ENCODE results near the gene C9orf40.

The C9orf40 gene

DNA sequence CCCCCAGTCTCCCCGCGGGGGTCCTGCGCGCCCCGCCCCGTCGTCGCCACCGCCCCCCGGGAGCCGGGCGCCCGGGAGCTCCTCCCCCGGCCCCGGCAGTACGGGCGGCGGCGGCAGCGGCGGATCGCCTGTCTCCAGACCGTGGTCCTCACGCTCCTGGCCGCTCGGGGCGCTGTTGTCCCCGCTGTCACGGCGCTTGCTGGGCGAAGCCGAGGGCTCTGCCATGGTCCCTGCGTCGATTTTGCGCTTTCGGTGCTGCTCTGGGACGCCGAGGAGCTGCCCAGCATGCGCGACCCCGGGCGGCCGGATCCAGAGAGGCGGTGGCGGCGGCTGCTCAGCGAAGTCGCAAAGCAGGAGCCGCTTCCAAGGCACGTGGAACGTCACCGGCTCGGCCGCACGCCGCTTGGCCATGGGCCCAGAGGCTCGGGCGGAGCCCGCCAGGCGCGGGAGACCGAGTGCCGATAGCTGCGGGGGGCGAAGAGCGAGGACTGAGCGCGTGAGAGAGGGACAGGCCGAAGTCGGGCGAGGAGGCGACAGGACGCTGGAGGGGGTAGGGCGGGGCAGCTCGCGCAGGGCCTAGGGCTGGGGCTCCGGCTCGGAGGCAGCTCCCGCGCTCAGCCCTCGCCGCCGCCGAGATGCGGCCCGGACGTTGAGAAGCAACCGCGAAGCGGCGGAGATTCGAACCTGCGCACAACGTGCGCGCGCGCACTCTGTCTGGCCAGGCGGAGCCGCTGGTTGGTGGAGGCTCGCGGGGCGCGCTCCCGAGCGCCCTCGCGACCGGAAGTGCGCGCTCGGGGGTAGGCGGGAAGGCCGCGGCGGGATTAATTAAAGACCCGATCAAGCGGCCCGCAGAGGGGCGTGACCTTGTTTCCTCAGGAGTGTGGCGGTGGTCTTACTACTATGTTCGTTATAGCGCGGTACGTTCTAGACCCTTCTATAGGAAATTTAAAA lies at the start of gene C9orf40:
Gene C9orf40 (minus strand): TSS at position 712 of the 951 bp plus-strand sequence. CDS start 301 bp downstream, at position 411.
- peak; percentile 78 to 91 for DNase-seq (ENCODE audit: low read depth in 1 of 2, low spot score in 1 of 2)

GRCh38 chr9:75001719-75002421 lies 49.2 kb upstream of the C9orf40 start:
- DNase-seq (ENCODE audit: low read depth in 1 of 2, low spot score in 1 of 2): no peak

DNA sequence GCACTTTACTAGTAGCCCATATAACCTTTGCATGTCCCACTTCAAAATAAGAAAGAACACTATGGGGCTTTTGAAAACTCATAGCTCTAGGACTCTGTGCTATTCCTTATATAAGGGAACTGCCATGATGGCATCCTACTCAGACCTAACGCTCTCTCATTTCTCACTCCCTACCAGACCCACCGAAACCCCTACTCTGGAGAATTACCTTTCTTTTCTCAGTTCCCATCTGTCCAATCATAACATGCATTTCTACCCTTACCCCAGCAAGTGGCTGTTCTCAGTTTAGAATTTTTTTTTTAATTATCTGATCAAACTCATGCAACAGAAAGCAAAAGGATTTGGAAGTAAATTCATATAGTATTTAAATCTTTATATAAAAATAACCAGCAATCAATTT lies 48.1 kb upstream of the C9orf40 start:
- DNase-seq (ENCODE audit: low read depth in 1 of 2, low spot score in 1 of 2): no peak

DNA sequence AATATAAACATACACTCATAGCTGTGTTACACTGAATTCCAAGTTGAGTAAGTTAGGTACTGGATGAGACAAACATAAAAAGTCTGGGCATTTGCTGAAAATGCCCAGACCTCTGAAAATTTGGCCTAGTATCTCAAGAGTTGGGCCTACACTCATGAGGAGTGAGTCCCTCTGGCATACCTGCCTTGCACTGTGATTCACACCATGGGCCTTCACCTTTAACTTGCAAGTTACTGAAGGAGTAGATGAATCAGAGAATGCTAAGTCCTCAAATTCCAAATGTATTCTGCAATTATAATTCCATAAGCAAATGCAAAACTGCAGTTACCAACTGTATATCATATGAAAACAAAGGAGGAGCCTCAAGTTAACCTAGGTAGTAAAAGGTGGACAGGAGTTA lies 32.3 kb upstream of the C9orf40 start:
- no peak for DNase-seq (ENCODE audit: low read depth in 1 of 2, low spot score in 1 of 2)

DNA sequence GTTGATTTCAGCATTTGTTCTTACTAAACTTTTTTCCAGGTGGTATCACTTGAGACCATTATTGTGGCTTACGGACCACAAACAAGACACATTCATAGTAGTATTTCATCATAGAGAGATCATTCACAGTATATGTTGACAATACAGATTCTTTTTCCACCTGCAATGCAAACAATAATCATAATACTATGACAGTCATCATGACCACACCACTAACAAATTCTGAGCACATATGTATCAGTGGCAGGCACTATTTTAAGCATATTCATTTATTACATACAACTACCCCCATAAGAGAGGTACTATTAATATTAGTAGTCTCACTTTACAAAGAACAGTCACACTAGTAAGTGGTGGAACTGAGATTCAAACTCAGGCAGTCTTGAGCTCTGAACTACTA lies 31.0 kb upstream of the C9orf40 start:
- DNase-seq (ENCODE audit: low read depth in 1 of 2, low spot score in 1 of 2): no peak

DNA sequence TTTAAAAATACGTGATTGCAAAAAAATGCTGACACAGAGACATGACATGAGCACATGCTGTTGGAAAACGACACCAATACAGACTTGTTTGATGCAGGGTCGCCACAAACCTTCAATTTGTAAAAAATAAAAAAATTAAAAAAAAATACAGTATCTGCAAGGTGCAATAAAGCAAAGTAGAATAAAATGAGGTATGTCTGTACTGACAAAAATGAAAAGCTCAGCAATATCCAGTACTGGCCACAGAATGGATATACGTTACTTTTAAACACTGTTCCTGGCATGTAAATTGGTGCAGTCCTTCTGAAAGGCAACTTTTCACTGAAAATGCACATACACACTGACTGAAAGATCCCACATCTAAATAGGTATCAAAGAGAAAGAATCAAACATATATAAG lies 27.1 kb upstream of the C9orf40 start:
- DNase-seq (ENCODE audit: low read depth in 1 of 2, low spot score in 1 of 2): no peak

DNA sequence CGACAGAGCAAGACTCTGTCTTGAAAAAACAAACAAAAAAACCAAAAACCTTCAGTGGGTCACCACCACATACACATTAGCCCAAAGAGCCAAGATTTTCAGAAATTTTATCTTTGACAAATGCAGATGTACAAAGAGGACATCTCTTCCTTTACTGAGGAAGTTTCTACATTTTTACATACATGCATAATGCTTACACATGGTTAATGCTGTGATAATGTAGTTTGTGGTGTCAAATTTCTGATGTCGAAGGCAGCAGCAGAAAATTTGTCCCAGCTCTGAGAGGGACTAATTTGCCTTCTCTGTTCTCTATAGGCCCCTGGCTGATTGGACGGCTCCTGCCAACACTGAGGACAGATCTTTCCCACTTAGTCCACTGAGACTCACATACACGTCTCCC lies 24.6 kb upstream of the C9orf40 start:
- no peak for DNase-seq (ENCODE audit: low read depth in 1 of 2, low spot score in 1 of 2)

GRCh38 chr9:74975538-74975937 lies 22.8 kb upstream of the C9orf40 start:
- DNase-seq (ENCODE audit: low read depth in 1 of 2, low spot score in 1 of 2): no peak

GRCh38 chr9:74974558-74974957 lies 21.8 kb upstream of the C9orf40 start:
- DNase-seq (ENCODE audit: low read depth in 1 of 2, low spot score in 1 of 2): no peak

DNA sequence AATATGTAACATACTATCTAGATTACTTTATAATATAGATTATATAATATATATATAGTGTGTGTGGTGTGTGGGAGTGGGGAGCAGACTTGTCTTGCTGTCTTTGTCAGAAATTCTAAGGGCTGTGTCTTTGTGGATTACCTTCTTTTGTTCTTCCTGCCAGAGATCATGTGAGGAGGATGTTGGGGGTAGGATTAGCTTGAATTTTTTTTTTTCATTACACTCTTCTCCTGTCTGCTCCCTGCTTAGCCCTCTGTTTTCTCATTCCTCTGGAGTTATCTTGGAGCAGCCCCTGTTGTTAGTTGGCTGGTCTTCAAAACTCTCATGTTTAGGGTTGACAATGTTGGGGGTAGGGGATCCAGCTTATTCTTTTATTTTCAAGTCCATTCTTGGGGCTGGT lies 21.0 kb upstream of the C9orf40 start:
- no peak for DNase-seq (ENCODE audit: low read depth in 1 of 2, low spot score in 1 of 2)

- no peak for DNase-seq (ENCODE audit: low read depth in 1 of 2, low spot score in 1 of 2)
These were observed 10.3 kb upstream of the C9orf40 start for GRCh38 chr9:74963056-74963455.

- no peak for DNase-seq (ENCODE audit: low read depth in 1 of 2, low spot score in 1 of 2)
These were observed 8.8 kb upstream of the C9orf40 start for GRCh38 chr9:74961496-74961895.

- DNase-seq (ENCODE audit: low read depth in 1 of 2, low spot score in 1 of 2): no peak
These were observed 7.8 kb upstream of the C9orf40 start for GRCh38 chr9:74960561-74960960.

- DNase-seq (ENCODE audit: low read depth in 1 of 2, low spot score in 1 of 2): no peak
These were observed 5.9 kb upstream of the C9orf40 start for GRCh38 chr9:74958587-74958986.

GRCh38 chr9:74953235-74953751 lies 581 bp upstream of the C9orf40 start:
- DNase-seq (ENCODE audit: low read depth in 1 of 2, low spot score in 1 of 2): no peak

GRCh38 chr9:74951725-74952151 lies 974 bp downstream of the C9orf40 start:
- peak in 1 of 2 donors; percentile 18 for DNase-seq (ENCODE audit: low read depth in 1 of 2, low spot score in 1 of 2)

GRCh38 chr9:74951107-74951720 lies 1.5 kb downstream of the C9orf40 start:
- no peak for DNase-seq (ENCODE audit: low read depth in 1 of 2, low spot score in 1 of 2)

DNA sequence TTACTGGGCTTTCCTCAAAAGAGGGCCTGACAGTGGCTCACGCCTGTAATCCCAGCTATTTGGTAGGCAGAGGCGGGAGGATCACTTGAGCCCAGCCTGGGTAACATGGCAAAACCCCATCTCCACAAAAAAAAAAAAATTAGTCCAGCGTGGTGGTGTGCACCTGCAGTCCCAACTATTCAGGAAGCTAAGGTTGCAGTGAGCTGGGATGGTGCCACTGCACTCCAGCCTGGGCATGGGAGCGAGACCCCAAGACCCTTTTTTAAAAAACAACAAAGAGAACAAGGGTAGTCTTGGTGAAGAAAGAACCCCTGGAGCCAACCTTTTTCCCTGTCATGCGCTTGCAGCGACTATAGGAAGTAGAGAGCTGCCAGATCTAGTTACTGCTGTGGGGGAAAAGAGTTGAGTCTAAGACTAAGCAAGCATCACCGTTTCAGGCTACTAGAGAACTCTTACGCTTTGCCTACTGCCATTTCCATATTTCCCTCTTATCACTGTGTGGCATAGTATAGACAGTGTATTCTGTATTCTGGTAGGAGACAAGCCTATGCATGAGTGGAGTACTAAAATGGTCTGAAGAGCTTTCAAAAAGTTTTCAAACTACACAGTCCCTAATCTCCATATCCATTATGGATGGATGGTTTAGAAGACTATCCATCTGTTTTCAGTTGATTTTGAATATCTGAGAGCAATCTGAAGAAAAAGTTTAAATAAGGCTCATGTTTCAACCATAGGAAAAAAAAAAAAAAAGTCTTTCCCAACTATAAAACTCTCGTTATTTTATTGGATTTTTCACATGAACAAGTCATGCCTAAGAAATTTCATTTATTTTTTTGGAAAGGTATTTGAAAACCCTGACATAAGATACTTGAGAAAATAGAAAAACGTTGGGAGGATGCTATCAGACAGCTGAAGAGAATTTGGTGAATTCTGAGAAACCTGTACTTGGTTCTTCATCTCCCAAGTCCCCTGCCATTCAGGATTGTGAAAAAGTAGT lies 2.6 kb downstream of the C9orf40 start:
- DNase-seq (ENCODE audit: low read depth in 1 of 2, low spot score in 1 of 2): no peak

DNA sequence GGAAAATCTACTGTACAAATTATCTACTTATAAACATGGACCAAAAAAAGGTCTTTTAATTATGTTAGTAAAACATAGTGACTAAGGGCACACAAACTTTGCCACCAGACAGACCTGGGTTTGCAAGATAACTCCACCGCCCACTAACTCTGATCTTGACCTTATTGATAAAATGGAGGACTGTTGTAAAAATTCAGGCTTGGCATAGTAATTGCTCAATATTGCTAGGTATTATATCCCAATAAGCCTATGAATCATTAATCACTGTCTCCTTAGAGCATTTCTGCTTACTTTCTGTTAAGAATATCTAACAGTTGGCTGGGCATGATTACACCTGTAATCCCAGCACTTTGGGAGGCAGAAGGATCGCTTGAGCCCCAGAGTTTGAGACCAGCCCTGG lies 3.8 kb downstream of the C9orf40 start:
- no peak for DNase-seq (ENCODE audit: low read depth in 1 of 2, low spot score in 1 of 2)

GRCh38 chr9:74946686-74947085 lies 6.0 kb downstream of the C9orf40 start:
- DNase-seq (ENCODE audit: low read depth in 1 of 2, low spot score in 1 of 2): no peak

Measured in stimulated activated CD4-positive, alpha-beta T cell treated with anti-CD3 and anti-CD28 coated beads, Interleukin-15, amount 100 ng/mL, for 1 hour (primary cell).